T-cell (primary cell): Measurements from ENCODE around the gene TMEM132C. TPM values are rescaled to one million over a fixed set of nuclear protein-coding genes. Genes with fewer than 3 reads are reported as not detected.

Experiments
- ATAC-seq, 4 experiments: fragments of 200-7000 bp in 3 of 4; fragments of 150-1000 bp in 1 of 4; cut with Tn5 transposase; replicated peaks in 1 of 4; 1 replicate in 3 of 4; 2 replicates in 1 of 4; pipeline ENCODE4 v1.10.0; 2021; ENCODE audit warnings: moderate library complexity in 3 of 4, mild to moderate bottlenecking in 2 of 4, moderate number of reproducible peaks in 1 of 4
- CTCF ChIA-PET, 2 donors: fragments of 300-600 bp; sonication (Branson Sonifier 250); formaldehyde crosslinking; loops; one replicate each; lab custom pipeline; 2022; ENCODE audit warnings: antibody characterized with exemption in 2 of 2; lab: Charles Lee
- POLR2A ChIA-PET, 2 donors: fragments of 300-600 bp; sonication (Branson Sonifier 250); formaldehyde crosslinking; loops; one replicate each; lab custom pipeline; 2022; ENCODE audit warnings: antibody characterized with exemption in 2 of 2; lab: Charles Lee
- DNase-seq, 35 experiments: peaks; one replicate each; pipeline versions ENCODE4 v3.0.0 to v3.0.0-alpha.2; 2013 to 2023
- H3K27ac ChIP-seq: one replicate; pipeline ENCODE4 v1.5.1; 2013; ENCODE audit warnings: low read length
- H3K27me3 ChIP-seq, 2 experiments: replicated peaks in 1 of 2; 1 replicate in 1 of 2; 2 replicates in 1 of 2; pipeline versions ENCODE4 v1.6.1 to v1.7.0; 2013; ENCODE audit warnings: low read length in 1 of 2, mixed read lengths in 1 of 2; ENCODE audit not compliant: control insufficient read depth in 2 of 2, insufficient read depth in 2 of 2; ENCODE audit errors: extremely low read depth in 1 of 2
- H3K36me3 ChIP-seq, 2 donors: 1 replicate in 1 of 2; 2 replicates in 1 of 2; pipeline versions ENCODE4 v1.6.1 to v1.7.0; 2013; ENCODE audit warnings: low read length in 1 of 2; ENCODE audit not compliant: control insufficient read depth in 2 of 2, insufficient read depth in 1 of 2; ENCODE audit errors: extremely low read depth in 1 of 2
- H3K4me1 ChIP-seq, 2 experiments: 1 replicate in 1 of 2; 2 replicates in 1 of 2; pipeline versions ENCODE4 v1.6.1 to v1.7.0; 2013; ENCODE audit warnings: low read length in 2 of 2, mixed read lengths in 1 of 2; ENCODE audit not compliant: insufficient read depth in 2 of 2, control insufficient read depth in 1 of 2; ENCODE audit errors: extremely low read depth in 1 of 2
- H3K4me3 ChIP-seq, 2 donors: 1 replicate in 1 of 2; 2 replicates in 1 of 2; pipeline versions ENCODE4 v1.5.1 to v1.7.0; 2013; ENCODE audit warnings: mild to moderate bottlenecking in 2 of 2, low read length in 1 of 2, moderate library complexity in 1 of 2; ENCODE audit not compliant: control insufficient read depth in 1 of 2; ENCODE audit errors: extremely low read depth in 1 of 2
- H3K9me3 ChIP-seq: 2 replicates; pipeline ENCODE4 v1.7.0; 2013
- H3K27ac Mint-ChIP-seq, 2 donors: one replicate each; pipeline ENCODE4 v1.8.0; 2020 to 2021; ENCODE audit warnings: mild to moderate bottlenecking in 2 of 2, mixed read lengths in 2 of 2
- H3K27me3 Mint-ChIP-seq, 2 donors: one replicate each; pipeline ENCODE4 v1.8.0; 2021 to 2022; ENCODE audit warnings: mixed read lengths in 2 of 2
- H3K36me3 Mint-ChIP-seq: one replicate; pipeline ENCODE4 v1.8.0; 2021; ENCODE audit warnings: mixed read lengths
- H3K4me1 Mint-ChIP-seq, 3 donors: one replicate each; pipeline ENCODE4 v1.8.0; 2020 to 2022; ENCODE audit warnings: mixed read lengths in 3 of 3, mild to moderate bottlenecking in 1 of 3
- H3K4me3 Mint-ChIP-seq, 3 donors: one replicate each; pipeline ENCODE4 v1.8.0; 2020 to 2022; ENCODE audit warnings: mild to moderate bottlenecking in 3 of 3, mixed read lengths in 3 of 3, moderate library complexity in 3 of 3
- H3K9me3 Mint-ChIP-seq, 3 donors: one replicate each; pipeline ENCODE4 v1.8.0; 2020 to 2022; ENCODE audit warnings: mixed read lengths in 3 of 3
- WGBS: methylation state at CpG from one replicate; pipeline ENCODE4 v1.1.5; 2013; ENCODE audit warnings: missing lambda C conversion rate; ENCODE audit not compliant: insufficient coverage; 5-methylcytosine and 5-hydroxymethylcytosine counted together
- total RNA-seq, 35 experiments: library from RNA in 6 of 35; stranded (reverse) in 6 of 35; fragments of 120-200 nt in 1 of 35; gene quantifications; one replicate each; pipeline versions ENCODE4 v1.2.1 to v1.2.4 and lab custom pipeline; 2013 to 2026

TMEM132C gene
- total RNA-seq, 5 donors from 2014 or later (not counting 1 experiment from before 2014, with no cell fraction given): 0.07 TPM; not detected in 4

- H3K36me3 ChIP-seq: no peaks in the 10 kb centered on the region
- ATAC-seq (no peak), DNase-seq (no peak)
- ChIA-PET CTCF (no interaction called here), POLR2A (no interaction called here)
- no peak overlapping the region for H3K27ac ChIP-seq
- Mint-ChIP-seq H3K27me3 (peaks cover 22 to 28% of the 10 kb centered on the region in 2 donors), H3K27ac (no peak overlapping the region), H3K4me3 (no peak overlapping the region), H3K36me3 (no peaks in the 10 kb centered on the region), H3K9me3 (peaks cover 5 to 11% (median 11%) of the 10 kb centered on the region in 3 donors), H3K4me1 (no peaks in the 10 kb centered on the region)
- WGBS: 30% methylated on average over 1 of the region's 3 CpGs
- no peak overlapping the region for H3K4me3 ChIP-seq
- peaks cover 4 to 13% of the 10 kb centered on the region in 2 experiments for H3K27me3 ChIP-seq
- no peaks in the 10 kb centered on the region for H3K4me1 ChIP-seq
- H3K9me3 ChIP-seq: no peaks in the 10 kb centered on the region
These were observed 5.2 kb upstream of the TMEM132C start for GRCh38 chr12:128261757-128262156.

GRCh38 chr12:128265566-128265965, 1.4 kb upstream of the TMEM132C start:
- H3K4me1 ChIP-seq: no peaks in the 10 kb centered on the region
- Mint-ChIP-seq H3K27ac (no peak overlapping the region), H3K27me3 (peaks cover 25 to 47% of the 10 kb centered on the region in 2 donors), H3K4me1 (no peaks in the 10 kb centered on the region), H3K9me3 (peaks cover 3 to 11% (median 7%) of the 10 kb centered on the region in 3 donors), H3K36me3 (no peaks in the 10 kb centered on the region), H3K4me3 (no peak overlapping the region)
- no peak overlapping the region for H3K27ac ChIP-seq
- CTCF ChIA-PET: no interaction called here
- no peaks in the 10 kb centered on the region for H3K9me3 ChIP-seq
- POLR2A ChIA-PET: no interaction called here
- H3K4me3 ChIP-seq: no peak overlapping the region
- ATAC-seq (no peak), DNase-seq (no peak)
- H3K27me3 ChIP-seq: peaks cover 8 to 33% of the 10 kb centered on the region in 2 experiments
- 25% methylated on average over 1 of the region's 7 CpGs for WGBS
- H3K36me3 ChIP-seq: no peaks in the 10 kb centered on the region

GRCh38 chr12:128266086-128266485, 884 bp upstream of the TMEM132C start:
- no peaks in the 10 kb centered on the region for H3K36me3 ChIP-seq
- Mint-ChIP-seq H3K4me1 (no peaks in the 10 kb centered on the region), H3K4me3 (no peak overlapping the region), H3K27me3 (peaks cover 25 to 48% of the 10 kb centered on the region in 2 donors), H3K36me3 (no peaks in the 10 kb centered on the region), H3K9me3 (peaks cover 3 to 11% (median 7%) of the 10 kb centered on the region in 3 donors), H3K27ac (no peak overlapping the region)
- DNase-seq (no peak), ATAC-seq (no peak)
- peaks cover 8 to 33% of the 10 kb centered on the region in 2 experiments for H3K27me3 ChIP-seq
- no peak overlapping the region for H3K27ac ChIP-seq
- ChIA-PET POLR2A (no interaction called here), CTCF (no interaction called here)
- 20% methylated on average over 7 of the region's 12 CpGs for WGBS
- H3K4me3 ChIP-seq: no peak overlapping the region
- no peaks in the 10 kb centered on the region for H3K4me1 ChIP-seq
- no peaks in the 10 kb centered on the region for H3K9me3 ChIP-seq

GRCh38 chr12:128266541-128267130, 334 bp upstream of the TMEM132C start:
- Mint-ChIP-seq H3K4me3 (no peak overlapping the region), H3K27ac (no peak overlapping the region), H3K9me3 (peaks cover 3 to 11% (median 9%) of the 10 kb centered on the region in 3 donors), H3K36me3 (no peaks in the 10 kb centered on the region), H3K27me3 (peaks cover 27 to 50% of the 10 kb centered on the region in 2 donors), H3K4me1 (no peaks in the 10 kb centered on the region)
- Histone ChIP-seq H3K4me1 (no peaks in the 10 kb centered on the region), H3K4me3 (no peak overlapping the region), H3K27ac (no peak overlapping the region), H3K9me3 (no peaks in the 10 kb centered on the region), H3K36me3 (no peaks in the 10 kb centered on the region), H3K27me3 (peaks cover 9 to 33% of the 10 kb centered on the region in 2 experiments)
- POLR2A ChIA-PET: no interaction called here
- ATAC-seq (no peak), DNase-seq (no peak)
- CTCF ChIA-PET: no interaction called here
- 10% methylated on average over 50 of the region's 58 CpGs for WGBS

GRCh38 chr12:128267651-128268378, 845 bp downstream of the TMEM132C start:
- Histone ChIP-seq H3K36me3 (no peaks in the 10 kb centered on the region), H3K27me3 (peaks cover 11 to 33% of the 10 kb centered on the region in 2 experiments), H3K9me3 (no peaks in the 10 kb centered on the region), H3K4me3 (no peak overlapping the region), H3K27ac (no peak overlapping the region), H3K4me1 (no peaks in the 10 kb centered on the region)
- H3K36me3 Mint-ChIP-seq: no peaks in the 10 kb centered on the region
- no peak overlapping the region for H3K4me3 Mint-ChIP-seq
- H3K4me1 Mint-ChIP-seq: no peaks in the 10 kb centered on the region
- POLR2A ChIA-PET: no interaction called here
- ATAC-seq: no peak
- no peak for DNase-seq
- H3K9me3 Mint-ChIP-seq: peaks cover 1 to 14% (median 11%) of the 10 kb centered on the region in 3 donors
- no peak overlapping the region for H3K27ac Mint-ChIP-seq
- CTCF ChIA-PET: no interaction called here
- H3K27me3 Mint-ChIP-seq: peaks cover 28 to 50% of the 10 kb centered on the region in 2 donors
- 7% methylated on average over 40 of the region's 51 CpGs for WGBS

- H3K4me3 ChIP-seq: no peak overlapping the region
- no peaks in the 10 kb centered on the region for H3K36me3 ChIP-seq
- H3K27me3 ChIP-seq: peaks cover 11 to 33% of the 10 kb centered on the region in 2 experiments
- Mint-ChIP-seq H3K4me1 (no peaks in the 10 kb centered on the region), H3K36me3 (no peaks in the 10 kb centered on the region), H3K27me3 (peaks cover 26 to 50% of the 10 kb centered on the region in 2 donors), H3K27ac (no peak overlapping the region), H3K4me3 (no peak overlapping the region), H3K9me3 (peaks cover 0 to 17% (median 9%) of the 10 kb centered on the region in 3 donors)
- H3K9me3 ChIP-seq: no peaks in the 10 kb centered on the region
- ATAC-seq: no peak
- WGBS: 6% methylated on average over 23 of the region's 32 CpGs
- ChIA-PET CTCF (no interaction called here), POLR2A (interaction anchor here in 1 of 2 donors (0.6 kb wide), 1 partner anchor 373 kb away, joined by 3 read pairs; no protein-coding TSS in a partner anchor)
- H3K27ac ChIP-seq: no peak overlapping the region
- no peaks in the 10 kb centered on the region for H3K4me1 ChIP-seq
- no peak for DNase-seq
These were observed 1.5 kb downstream of the TMEM132C start for GRCh38 chr12:128268379-128268995.
